B cell (primary cell): ENCODE results near the gene SGCG. TPM values are rescaled to one million over a fixed set of nuclear protein-coding genes. Genes with fewer than 3 reads are reported as not detected.

Experiments
- ATAC-seq: fragments of 200-7000 bp; cut with Tn5 transposase; one replicate; pipeline ENCODE4 v1.10.0; 2021; ENCODE audit warnings: low read depth, mild to moderate bottlenecking, moderate number of reproducible peaks, moderate library complexity
- CTCF ChIA-PET: fragments of 350-600 bp; sonication (Branson Sonifier 250); formaldehyde crosslinking; loops from one replicate; lab custom pipeline; 2021; ENCODE audit warnings: antibody characterized with exemption, inconsistent platforms; lab: Charles Lee
- POLR2A ChIA-PET: fragments of 350-600 bp; sonication (Branson Sonifier 250); formaldehyde crosslinking; loops from one replicate; lab custom pipeline; 2021; ENCODE audit warnings: antibody characterized with exemption; lab: Charles Lee
- DNase-seq: peaks from one replicate; pipeline ENCODE4 v3.0.0; 2013
- H2AFZ ChIP-seq: 2 replicates; pipeline ENCODE4 v1.6.1; 2012; ENCODE audit warnings: mild to moderate bottlenecking, low read depth, low read length; ENCODE audit not compliant: insufficient read depth, poor library complexity, severe bottlenecking
- H3K27ac ChIP-seq, 2 donors: 1 replicate in 1 of 2; 2 replicates in 1 of 2; pipeline ENCODE4 v1.5.1; 2012 to 2013; ENCODE audit warnings: low read length in 2 of 2, mild to moderate bottlenecking in 2 of 2, moderate library complexity in 1 of 2
- H3K27me3 ChIP-seq, 4 experiments: fragments of 200-600 bp in 1 of 4; sonication (generic) in 1 of 4; replicated peaks in 1 of 4; 1 replicate in 2 of 4; 2 replicates in 2 of 4; pipeline versions ENCODE4 v1.6.1 to v1.7.0; 2013 to 2016; ENCODE audit warnings: low read length in 3 of 4, mild to moderate bottlenecking in 2 of 4, mixed read lengths in 1 of 4, moderate library complexity in 1 of 4; ENCODE audit not compliant: insufficient read depth in 4 of 4, control insufficient read depth in 3 of 4; ENCODE audit errors: control extremely low read depth in 1 of 4
- H3K36me3 ChIP-seq, 2 experiments: replicated peaks in 1 of 2; 1 replicate in 1 of 2; 2 replicates in 1 of 2; pipeline versions ENCODE4 v1.6.1 to v1.7.1; 2013; ENCODE audit warnings: low read length in 1 of 2; ENCODE audit not compliant: insufficient read depth in 2 of 2, control insufficient read depth in 1 of 2; ENCODE audit errors: control extremely low read depth in 1 of 2, extremely low read depth in 1 of 2
- H3K4me1 ChIP-seq, 2 donors: fragments of 200-600 bp in 1 of 2; sonication (generic) in 1 of 2; 1 replicate in 1 of 2; 2 replicates in 1 of 2; pipeline versions ENCODE4 v1.5.1 to v1.6.1; 2013 to 2017; ENCODE audit warnings: low read length in 2 of 2; ENCODE audit not compliant: control insufficient read depth in 2 of 2, insufficient read depth in 2 of 2
- H3K4me2 ChIP-seq: replicated peaks from 2 replicates; pipeline ENCODE3; 2012; ENCODE audit warnings: mild to moderate bottlenecking, low read depth, low read length; ENCODE audit not compliant: poor library complexity, severe bottlenecking
- H3K4me3 ChIP-seq, 5 experiments: fragments of 200-600 bp in 1 of 5; sonication (generic) in 1 of 5; 1 replicate in 3 of 5; 2 replicates in 2 of 5; pipeline versions ENCODE4 v1.5.1 to v1.7.0; 2011 to 2016; ENCODE audit warnings: low read length in 4 of 5, mild to moderate bottlenecking in 4 of 5, low read depth in 2 of 5, control low read depth in 1 of 5, moderate library complexity in 1 of 5; ENCODE audit not compliant: insufficient read depth in 1 of 5; ENCODE audit errors: control extremely low read depth in 1 of 5, extremely low read depth in 1 of 5
- H3K79me2 ChIP-seq: fragments of 200-600 bp; sonication (generic); one replicate; pipeline ENCODE4 v1.6.0; 2016; ENCODE audit warnings: low read length; ENCODE audit not compliant: control insufficient read depth, insufficient read depth
- H3K9ac ChIP-seq: fragments of 200-600 bp; sonication (generic); 2 replicates; pipeline ENCODE4 v1.6.1; 2017; ENCODE audit warnings: mild to moderate bottlenecking, low read length, moderate library complexity
- H3K9me3 ChIP-seq, 3 donors: one replicate each; pipeline versions ENCODE4 v1.6.1 to v1.7.1; 2013; ENCODE audit warnings: low read length in 2 of 3; ENCODE audit not compliant: control insufficient read depth in 2 of 3, insufficient read depth in 1 of 3; ENCODE audit errors: control extremely low read depth in 1 of 3
- H4K20me1 ChIP-seq: 2 replicates; pipeline ENCODE4 v1.6.0; 2012; ENCODE audit warnings: mild to moderate bottlenecking, low read length; ENCODE audit not compliant: insufficient read depth, control insufficient read depth, poor library complexity, severe bottlenecking
- H3K27ac Mint-ChIP-seq: one replicate; pipeline ENCODE4 v1.8.0; 2021; ENCODE audit warnings: mixed read lengths
- H3K27me3 Mint-ChIP-seq: one replicate; pipeline ENCODE4 v1.8.0; 2021; ENCODE audit warnings: mixed read lengths
- H3K4me1 Mint-ChIP-seq: one replicate; pipeline ENCODE4 v1.8.0; 2021; ENCODE audit warnings: mixed read lengths
- H3K4me3 Mint-ChIP-seq: one replicate; pipeline ENCODE4 v1.8.0; 2021; ENCODE audit warnings: mixed read lengths
- H3K9me3 Mint-ChIP-seq: one replicate; pipeline ENCODE4 v1.8.0; 2022; ENCODE audit warnings: mixed read lengths; ENCODE audit not compliant: insufficient read depth
- CTCF ChIP-seq: fragments of 200-600 bp; IDR thresholded peaks from one replicate; pipeline ENCODE4 v1.8.0; 2022; ENCODE audit warnings: antibody characterized with exemption, mild to moderate bottlenecking
- EZH2 ChIP-seq: IDR thresholded peaks from 2 replicates; pipeline ENCODE4 v1.6.1; 2012; ENCODE audit warnings: borderline replicate concordance, low read depth, mild to moderate bottlenecking, moderate library complexity, low read length; ENCODE audit not compliant: insufficient read depth, poor library complexity, severe bottlenecking
- WGBS: methylation state at CpG from one replicate; pipeline ENCODE4 v1.1.5; 2013; ENCODE audit warnings: missing lambda C conversion rate; ENCODE audit not compliant: insufficient coverage; 5-methylcytosine and 5-hydroxymethylcytosine counted together
- intact Hi-C: fragments of 100-400 bp; cut with micrococcal nuclease; formaldehyde crosslinking; loops from one replicate; pipeline ENCODE4 v1.10.0; 2022
- polyA plus RNA-seq: library from polyadenylated mRNA; depleted of rRNA; stranded (reverse); fragments of >200 nt; gene quantifications from 2 replicates; pipeline ENCODE4 v1.2.3, GENCODE V29; 2012
- total RNA-seq, 2 donors: library from RNA; stranded (reverse); fragments of 120-200 nt in 1 of 2; gene quantifications; 1 replicate in 1 of 2; 2 replicates in 1 of 2; pipeline versions ENCODE4 v1.2.3 to v1.2.4, GENCODE V29; 2013 to 2022

The SGCG gene
- total and polyA plus RNA-seq, 2 donors (not counting 1 experiment from before 2014, with no cell fraction given): not detected

GRCh38 chr13:23203516-23203915, 22.7 kb downstream of the SGCG start:
- no peaks in the 10 kb centered on the region for H3K79me2 ChIP-seq
- no peaks in the 10 kb centered on the region for H3K36me3 ChIP-seq
- no peaks in the 10 kb centered on the region for H3K27me3 ChIP-seq
- H3K9me3 ChIP-seq: no peaks in the 10 kb centered on the region
- H3K9ac ChIP-seq: no peak overlapping the region
- no peaks in the 10 kb centered on the region for H3K9me3 Mint-ChIP-seq
- ChIA-PET POLR2A (no interaction called here), CTCF (no interaction called here)
- peaks cover 4% of the 10 kb centered on the region for H3K27me3 Mint-ChIP-seq
- no peak for DNase-seq
- H3K27ac ChIP-seq: no peak overlapping the region
- ATAC-seq: no peak
- H2AFZ ChIP-seq: no peak overlapping the region
- no peaks in the 10 kb centered on the region for H4K20me1 ChIP-seq
- intact Hi-C loops: no loop called here
- no peak overlapping the region for H3K27ac Mint-ChIP-seq
- 86% methylated on average over 1 of the region's 5 CpGs for WGBS
- no peak overlapping the region for H3K4me2 ChIP-seq
- H3K4me3 ChIP-seq: no peak overlapping the region
- H3K4me1 ChIP-seq: no peaks in the 10 kb centered on the region
- no peaks in the 10 kb centered on the region for H3K4me1 Mint-ChIP-seq
- TF ChIP-seq EZH2: no peak
- no peak for TF ChIP-seq CTCF
- no peak overlapping the region for H3K4me3 Mint-ChIP-seq

GRCh38 chr13:23205807-23206206, 25.0 kb downstream of the SGCG start:
- intact Hi-C loops: no loop called here
- no CpG with 5 or more reads among the region's 3 CpGs for WGBS
- Histone ChIP-seq H3K9me3 (no peaks in the 10 kb centered on the region), H3K79me2 (no peaks in the 10 kb centered on the region), H3K27ac (no peak overlapping the region), H2AFZ (no peak overlapping the region), H3K9ac (no peak overlapping the region), H3K36me3 (no peaks in the 10 kb centered on the region), H3K27me3 (no peaks in the 10 kb centered on the region), H3K4me1 (no peaks in the 10 kb centered on the region), H3K4me3 (no peak overlapping the region), H3K4me2 (no peak overlapping the region), H4K20me1 (no peaks in the 10 kb centered on the region)
- Mint-ChIP-seq H3K27ac (no peak overlapping the region), H3K4me3 (no peak overlapping the region), H3K4me1 (no peaks in the 10 kb centered on the region), H3K9me3 (no peaks in the 10 kb centered on the region), H3K27me3 (no peaks in the 10 kb centered on the region)
- ChIA-PET CTCF (no interaction called here), POLR2A (no interaction called here)
- DNase-seq (no peak), ATAC-seq (no peak)
- TF ChIP-seq EZH2 (no peak), CTCF (no peak)
